T-helper 1 cell treated with Interleukin-12 subunit alpha and Interleukin-12 subunit beta and Interleukin-4 antibody, amounts not matched to agents 30 ng/mL and 1 ng/mL, for 36 hours (primary cell): ENCODE measurements around the gene MICAL3. TPM values are rescaled to one million over a fixed set of nuclear protein-coding genes. Genes with fewer than 3 reads are reported as not detected.

ENCODE experiments used
- intact Hi-C: fragments of 100-400 bp; cut with micrococcal nuclease; formaldehyde crosslinking; loops from one replicate; pipeline ENCODE4 v1.15.1; 2024
- total RNA-seq: library from RNA; stranded (reverse); gene quantifications from 2 replicates; pipeline ENCODE4 v1.2.3, GENCODE V29; 2022

The MICAL3 gene
- total RNA-seq, 1 donor from 2014 or later = 45.0 TPM

- intact Hi-C loops = no loop called here
These were observed 9.0 kb upstream of the MICAL3 start for GRCh38 chr22:18033204-18033998.

- intact Hi-C loops = no loop called here
These were observed 8.2 kb upstream of the MICAL3 start for GRCh38 chr22:18032455-18033101.

- intact Hi-C loops = loop anchor here (2.0 kb wide), 1 partner anchor 69 kb away; no protein-coding TSS in a partner anchor
These were observed 7.5 kb upstream of the MICAL3 start for GRCh38 chr22:18031695-18032454.

GRCh38 chr22:18029686-18030267 is 5.4 kb upstream of the MICAL3 start:
- intact Hi-C loops = loop anchor here (2.0 to 5.0 kb wide), 2 partner anchors 47 to 71 kb away; no protein-coding TSS in a partner anchor

- intact Hi-C loops = loop anchor here (5.0 kb wide), 1 partner anchor 47 kb away; no protein-coding TSS in a partner anchor
These were observed 4.6 kb upstream of the MICAL3 start for GRCh38 chr22:18028817-18029527.

GRCh38 chr22:18025898-18026297 is 1.5 kb upstream of the MICAL3 start:
- intact Hi-C loops = loop anchor here (2.0 to 5.0 kb wide), 2 partner anchors 25 to 44 kb away; no protein-coding TSS in a partner anchor

GRCh38 chr22:18024956-18025720 is 777 bp upstream of the MICAL3 start:
- intact Hi-C loops = loop anchor here (1.0 to 5.0 kb wide), 6 partner anchors 24 to 282 kb away; no protein-coding TSS in a partner anchor

- intact Hi-C loops = loop anchor here (1.0 to 5.0 kb wide), 5 partner anchors 23 to 280 kb away; no protein-coding TSS in a partner anchor
These were observed 669 bp downstream of the MICAL3 start for GRCh38 chr22:18023509-18024275.

- intact Hi-C loops = loop anchor here (5.0 kb wide), 1 partner anchor 51 kb away; no protein-coding TSS in a partner anchor
These were observed 1.5 kb downstream of the MICAL3 start for GRCh38 chr22:18022876-18023275.

- intact Hi-C loops = loop anchor here (5.0 kb wide), 1 partner anchor 49 kb away; no protein-coding TSS in a partner anchor
These were observed 2.9 kb downstream of the MICAL3 start for GRCh38 chr22:18021431-18021830.

GRCh38 chr22:18020743-18021142 is 3.6 kb downstream of the MICAL3 start:
- intact Hi-C loops = loop anchor here (5.0 kb wide), 1 partner anchor 48 kb away; no protein-coding TSS in a partner anchor

- intact Hi-C loops = no loop called here
These were observed 10.4 kb downstream of the MICAL3 start for GRCh38 chr22:18013947-18014346.

GRCh38 chr22:18013436-18013835 is 10.9 kb downstream of the MICAL3 start:
- intact Hi-C loops = no loop called here

GRCh38 chr22:18012531-18012930 is 11.8 kb downstream of the MICAL3 start:
- intact Hi-C loops = no loop called here

GRCh38 chr22:18010266-18010665 is 14.1 kb downstream of the MICAL3 start:
- intact Hi-C loops = no loop called here

GRCh38 chr22:18008136-18008535 is 16.2 kb downstream of the MICAL3 start:
- intact Hi-C loops = no loop called here

GRCh38 chr22:18005201-18005926 is 19.0 kb downstream of the MICAL3 start:
- intact Hi-C loops = no loop called here

- intact Hi-C loops = loop anchor here (1.0 to 5.0 kb wide), 5 partner anchors 22 to 363 kb away; partner anchors contain the start of genes BCL2L13, MICAL3, PEX26 and USP18
These were observed 22.5 kb downstream of the MICAL3 start for GRCh38 chr22:18001894-18002315.
